GM21576 (cell line): Measurements from ENCODE around the gene MCUR1.
"Not testable (repeated sequence)": the region's sequence is repeated elsewhere in the genome, so short reads cannot be mapped to it uniquely, and the experiment has no call there.

Source experiments
- ATAC-seq: cut with Tn5 transposase; IDR thresholded peaks from one replicate; pipeline ENCODE4 v1.9.1; 2021; ENCODE audit warnings: mild to moderate bottlenecking, moderate library complexity; ENCODE audit not compliant: unreplicated experiment

MCUR1 gene

GRCh38 chr6:13780162-13780561, 34.2 kb downstream of the MCUR1 start:
- ATAC-seq = not testable (repeated sequence)

- no peak for ATAC-seq
These were observed 36.3 kb downstream of the MCUR1 start for GRCh38 chr6:13778028-13778427.

- ATAC-seq = no peak
These were observed 37.8 kb downstream of the MCUR1 start for GRCh38 chr6:13776602-13777001.

GRCh38 chr6:13775466-13775865, 38.9 kb downstream of the MCUR1 start:
- not testable (repeated sequence) for ATAC-seq

- ATAC-seq = not testable (repeated sequence)
These were observed 41.9 kb downstream of the MCUR1 start for GRCh38 chr6:13772358-13773030.

GRCh38 chr6:13769655-13770053, 44.7 kb downstream of the MCUR1 start:
- ATAC-seq = no peak

- ATAC-seq = no peak
These were observed 45.2 kb downstream of the MCUR1 start for GRCh38 chr6:13769034-13769654.

- ATAC-seq = no peak
These were observed 47.1 kb downstream of the MCUR1 start for GRCh38 chr6:13767121-13767808.

GRCh38 chr6:13766201-13766634, 48.1 kb downstream of the MCUR1 start:
- no peak for ATAC-seq

- no peak for ATAC-seq
These were observed 48.8 kb downstream of the MCUR1 start for GRCh38 chr6:13765570-13765969.

GRCh38 chr6:13764996-13765395, 49.4 kb downstream of the MCUR1 start:
- no peak for ATAC-seq

- ATAC-seq = peak; percentile 56
These were observed 50.5 kb downstream of the MCUR1 start for GRCh38 chr6:13763740-13764381.

- no peak for ATAC-seq
These were observed 51.5 kb downstream of the MCUR1 start for GRCh38 chr6:13762611-13763441.

- ATAC-seq = no peak
These were observed 52.9 kb downstream of the MCUR1 start for GRCh38 chr6:13761361-13762036.

GRCh38 chr6:13760307-13761304, 53.8 kb downstream of the MCUR1 start:
- no peak for ATAC-seq

- ATAC-seq = no peak
These were observed 55.3 kb downstream of the MCUR1 start for GRCh38 chr6:13759025-13759424.

GRCh38 chr6:13754644-13755043, 59.7 kb downstream of the MCUR1 start:
- no peak for ATAC-seq

- no peak for ATAC-seq
These were observed 70.6 kb downstream of the MCUR1 start for GRCh38 chr6:13743736-13744127.
